Measurements from ENCODE around the gene ADGRG1.
A peak's percentile ranks its signal among the peaks of the same experiment; 100 is the strongest.

ADGRG1 gene

GRCh38 chr16:57636184-57636583 is 7.8 kb downstream of the ADGRG1 start:
- DNase-seq = no peak

GRCh38 chr16:57637020-57637419 is 8.6 kb downstream of the ADGRG1 start:
- no peak for DNase-seq

- no peak for DNase-seq
These were observed 9.0 kb downstream of the ADGRG1 start for GRCh38 chr16:57637424-57637823.

- no peak for DNase-seq
These were observed 9.5 kb downstream of the ADGRG1 start for GRCh38 chr16:57637965-57638364.

GRCh38 chr16:57638381-57638780 is 10.0 kb downstream of the ADGRG1 start:
- no peak for DNase-seq

GRCh38 chr16:57639172-57639887 is 10.9 kb downstream of the ADGRG1 start:
- DNase-seq = no peak

- no peak for DNase-seq
These were observed 11.8 kb downstream of the ADGRG1 start for GRCh38 chr16:57640185-57640584.

- no peak for DNase-seq
These were observed 12.2 kb downstream of the ADGRG1 start for GRCh38 chr16:57640612-57641011.

GRCh38 chr16:57642160-57643135 is 14.0 kb downstream of the ADGRG1 start:
- DNase-seq = no peak

GRCh38 chr16:57643147-57643874 is 14.9 kb downstream of the ADGRG1 start:
- no peak for DNase-seq

GRCh38 chr16:57643910-57644309 is 15.5 kb downstream of the ADGRG1 start:
- DNase-seq = no peak

GRCh38 chr16:57644383-57645014 is 16.1 kb downstream of the ADGRG1 start:
- no peak for DNase-seq

- DNase-seq = no peak
These were observed 16.7 kb downstream of the ADGRG1 start for GRCh38 chr16:57645169-57645568.

GRCh38 chr16:57645691-57646387 is 17.4 kb downstream of the ADGRG1 start:
- DNase-seq = no peak

- DNase-seq = no peak
These were observed 18.1 kb downstream of the ADGRG1 start for GRCh38 chr16:57646388-57647039.

GRCh38 chr16:57647136-57647875 is 18.9 kb downstream of the ADGRG1 start:
- DNase-seq = no peak

GRCh38 chr16:57648125-57648524 is 19.7 kb downstream of the ADGRG1 start:
- no peak for DNase-seq

GRCh38 chr16:57648581-57649442 is 20.4 kb downstream of the ADGRG1 start:
- DNase-seq = peak; percentile 5

- no peak for DNase-seq
These were observed 21.0 kb downstream of the ADGRG1 start for GRCh38 chr16:57649443-57649751.

GRCh38 chr16:57649846-57650245 is 21.4 kb downstream of the ADGRG1 start:
- DNase-seq = no peak
